ENCODE measurements around the gene CYP26A1.

CYP26A1 gene

GRCh38 chr10:93039721-93040120 lies 34.0 kb upstream of the CYP26A1 start:
- H3K27ac ChIP-seq (ENCODE audit: low read length) = no peak overlapping the region
- H3K4me2 ChIP-seq (ENCODE audit: low read depth, low read length) = no peak overlapping the region
- no peak overlapping the region for H3K9ac ChIP-seq (ENCODE audit: low read length)
- no peak overlapping the region for H2AFZ ChIP-seq (ENCODE audit: low read length)
- H3K79me2 ChIP-seq (ENCODE audit: low read length) = no peaks in the 10 kb centered on the region
- H3K4me1 ChIP-seq (ENCODE audit: low read length) = no peaks in the 10 kb centered on the region
- H3K27me3 ChIP-seq (replicated peaks; ENCODE audit: insufficient read depth, low read length) = no peaks in the 10 kb centered on the region
- H3K36me3 ChIP-seq (replicated peaks; ENCODE audit: insufficient read depth, low read length) = no peaks in the 10 kb centered on the region
- H3K9me3 ChIP-seq (replicated peaks; ENCODE audit: insufficient read depth, low read length) = no peaks in the 10 kb centered on the region
- no peak overlapping the region for H3K4me3 ChIP-seq (ENCODE audit: low read length)
- TF ChIP-seq CTCF (IDR thresholded peaks at IDR 0.05; ENCODE audit: low read length) = peak; percentile 76
- TF ChIP-seq EZH2phosphoT487 (IDR thresholded peaks at IDR 0.05; ENCODE audit: low read length) = no peak
- peak; percentile 69 for DNase-seq
- no peaks in the 10 kb centered on the region for H3F3A ChIP-seq (ENCODE audit: insufficient read depth, low read length)
- H4K20me1 ChIP-seq (ENCODE audit: insufficient read depth, low read length) = no peaks in the 10 kb centered on the region
- no peaks in the 10 kb centered on the region for H3K9me2 ChIP-seq (replicated peaks; ENCODE audit: insufficient read depth, low read length)

- no peak for DNase-seq
Observed at GRCh38 chr10:93054486-93054885, 19.2 kb upstream of the CYP26A1 start.

GRCh38 chr10:93058139-93058538 lies 15.6 kb upstream of the CYP26A1 start:
- no peaks in the 10 kb centered on the region for H4K20me1 ChIP-seq (ENCODE audit: insufficient read depth, low read length)
- H3K9ac ChIP-seq (ENCODE audit: low read length) = no peak overlapping the region
- H3K4me1 ChIP-seq (ENCODE audit: low read length) = 0 out of 2 replicates have a peak, but pooled peaks cover 3% of the 10 kb centered on the region
- H3K27me3 ChIP-seq (replicated peaks; ENCODE audit: insufficient read depth, low read length) = peaks cover 2% of the 10 kb centered on the region
- no peak for TF ChIP-seq EZH2phosphoT487 (IDR thresholded peaks at IDR 0.05; ENCODE audit: low read length)
- DNase-seq = no peak
- no peaks in the 10 kb centered on the region for H3K36me3 ChIP-seq (replicated peaks; ENCODE audit: insufficient read depth, low read length)
- no peak overlapping the region for H3K4me3 ChIP-seq (ENCODE audit: low read length)
- no peaks in the 10 kb centered on the region for H3K9me2 ChIP-seq (replicated peaks; ENCODE audit: insufficient read depth, low read length)
- H3F3A ChIP-seq (ENCODE audit: insufficient read depth, low read length) = no peaks in the 10 kb centered on the region
- H2AFZ ChIP-seq (ENCODE audit: low read length) = no peak overlapping the region
- H3K27ac ChIP-seq (ENCODE audit: low read length) = no peak overlapping the region
- no peak overlapping the region for H3K4me2 ChIP-seq (ENCODE audit: low read depth, low read length)
- no peaks in the 10 kb centered on the region for H3K9me3 ChIP-seq (replicated peaks; ENCODE audit: insufficient read depth, low read length)
- no peaks in the 10 kb centered on the region for H3K79me2 ChIP-seq (ENCODE audit: low read length)

More at GRCh38 chr10:93054486-93054885, 19.2 kb upstream of the CYP26A1 start:
- Histone ChIP-seq H3K27me3 (replicated peaks; ENCODE audit: insufficient read depth, low read length) (no peaks in the 10 kb centered on the region), H3K9me3 (replicated peaks; ENCODE audit: insufficient read depth, low read length) (no peaks in the 10 kb centered on the region), H3K27ac (ENCODE audit: low read length) (no peak overlapping the region), H3K4me3 (ENCODE audit: low read length) (no peak overlapping the region), H3K36me3 (replicated peaks; ENCODE audit: insufficient read depth, low read length) (no peaks in the 10 kb centered on the region), H3F3A (ENCODE audit: insufficient read depth, low read length) (no peaks in the 10 kb centered on the region), H3K79me2 (ENCODE audit: low read length) (no peaks in the 10 kb centered on the region), H3K9me2 (replicated peaks; ENCODE audit: insufficient read depth, low read length) (no peaks in the 10 kb centered on the region), H3K9ac (ENCODE audit: low read length) (no peak overlapping the region), H2AFZ (ENCODE audit: low read length) (no peak overlapping the region), H3K4me1 (ENCODE audit: low read length) (no peaks in the 10 kb centered on the region), H3K4me2 (ENCODE audit: low read depth, low read length) (no peak overlapping the region), H4K20me1 (ENCODE audit: insufficient read depth, low read length) (no peaks in the 10 kb centered on the region)
- TF ChIP-seq EZH2phosphoT487 (IDR thresholded peaks at IDR 0.05; ENCODE audit: low read length) = no peak
- no peak for TF ChIP-seq CTCF (IDR thresholded peaks at IDR 0.05; ENCODE audit: low read length)
- TF ChIP-seq EZH2 (optimal IDR thresholded peaks at IDR 0.05; ENCODE audit: low read depth, low read length) = no peak

DNA sequence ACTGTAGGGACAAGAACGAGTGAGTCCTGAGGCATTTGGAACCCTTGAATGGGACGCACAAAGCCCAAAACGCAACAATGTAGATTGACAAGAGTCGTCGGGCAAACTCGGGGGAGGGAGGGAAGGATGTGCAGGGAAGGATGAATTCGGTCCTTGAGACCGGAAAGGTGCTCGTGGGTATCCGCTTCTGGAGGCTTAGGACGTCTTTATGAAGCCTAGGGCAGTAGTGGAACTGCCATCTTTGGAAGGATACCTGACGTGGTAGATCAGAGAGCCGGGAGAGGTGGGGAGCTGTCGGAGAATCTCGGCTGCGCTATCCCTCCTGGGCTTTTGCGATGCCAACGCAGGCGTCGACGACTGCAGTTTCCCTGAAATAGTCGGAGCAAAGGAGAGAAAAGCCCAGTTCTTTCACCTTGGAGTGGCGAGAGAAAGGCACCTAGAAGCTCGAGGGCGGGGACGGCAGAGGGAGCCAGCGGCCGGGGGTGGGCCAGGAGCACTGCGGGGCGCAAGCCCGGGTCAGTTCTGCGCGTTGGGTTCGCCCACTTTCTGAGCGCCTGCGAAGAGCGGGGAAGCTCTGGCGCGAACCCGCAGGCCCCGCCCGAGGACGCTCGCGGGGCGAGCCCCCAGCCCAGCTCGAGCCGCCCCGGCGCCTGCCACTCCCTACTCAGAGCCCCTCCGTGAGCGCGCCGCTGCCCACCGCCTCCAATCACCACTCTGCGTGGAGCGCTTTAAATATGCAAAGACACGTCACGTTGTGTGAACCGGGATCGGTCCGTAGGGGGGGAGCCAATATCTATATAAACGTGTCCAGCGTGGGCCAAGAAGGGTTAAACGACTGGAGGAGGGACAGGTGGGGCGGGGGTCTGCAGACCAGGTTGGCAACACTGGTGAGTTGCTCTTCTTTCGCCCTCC lies 13.5 kb upstream of the CYP26A1 start, which contains the start of gene CYP26C1:
Gene CYP26C1 (plus strand): TSS at position 824 of the 912 bp plus-strand sequence. CDS start 466 bp downstream, outside the sequence.
- Histone ChIP-seq H2AFZ (ENCODE audit: low read length) (no peak within 1 kb of the TSS), H4K20me1 (ENCODE audit: insufficient read depth, low read length) (no peaks in the 10 kb centered on the region), H3K9me3 (replicated peaks; ENCODE audit: insufficient read depth, low read length) (no peaks in the 10 kb centered on the region), H3K79me2 (ENCODE audit: low read length) (no peaks in the 10 kb centered on the region), H3K4me1 (ENCODE audit: low read length) (0 out of 2 replicates have a peak, but pooled peaks cover 3% of the 10 kb centered on the region), H3K36me3 (replicated peaks; ENCODE audit: insufficient read depth, low read length) (no peaks in the 10 kb centered on the region), H3K4me3 (ENCODE audit: low read length) (no peak within 1 kb of the TSS), H3K9ac (ENCODE audit: low read length) (no peak within 1 kb of the TSS), H3K27ac (ENCODE audit: low read length) (no peak within 1 kb of the TSS), H3K9me2 (replicated peaks; ENCODE audit: insufficient read depth, low read length) (no peaks in the 10 kb centered on the region), H3K4me2 (ENCODE audit: low read depth, low read length) (no peak within 1 kb of the TSS), H3F3A (ENCODE audit: insufficient read depth, low read length) (no peaks in the 10 kb centered on the region), H3K27me3 (replicated peaks; ENCODE audit: insufficient read depth, low read length) (peaks cover 22% of the 10 kb centered on the region)
- DNase-seq = no peak
- no peak for TF ChIP-seq EZH2phosphoT487 (IDR thresholded peaks at IDR 0.05; ENCODE audit: low read length)
- no peak for TF ChIP-seq EZH2 (optimal IDR thresholded peaks at IDR 0.05; ENCODE audit: low read depth, low read length)
- no peak for TF ChIP-seq CTCF (IDR thresholded peaks at IDR 0.05; ENCODE audit: low read length)
